HepG2 (cell line): ENCODE measurements around the gene WDFY1. TPM values are rescaled to one million over a fixed set of nuclear protein-coding genes. Genes with fewer than 3 reads are reported as not detected.

Experiments used
- ATAC-seq: fragments of 200-7000 bp; cut with Tn5 transposase; 3 replicates; pipeline ENCODE4 v1.9.1; 2020; ENCODE audit warnings: mild to moderate bottlenecking, moderate library complexity
- BruUV-seq: library from RNA; stranded (reverse); fragments of 400-500 nt; replicated peaks from 2 replicates; lab custom pipeline; 2021; lab: Mats Ljungman, UMichigan
- CTCF ChIA-PET: fragments of 300-600 bp; formaldehyde crosslinking; extraction: SDS; loops from one replicate; lab custom pipeline; 2021; ENCODE audit warnings: low total read pairs, inconsistent platforms, low intra/inter-chr PET ratio; lab: Yijun Ruan, JAX
- POLR2A ChIA-PET: fragments of 350-600 bp; sonication (Branson Sonifier 250); formaldehyde crosslinking; loops from one replicate; lab custom pipeline; 2020; ENCODE audit warnings: antibody characterized with exemption, inconsistent platforms; lab: Yijun Ruan, JAX
- DNase-seq: peaks from one replicate; pipeline ENCODE4 v3.0.0-alpha.2; 2015; ENCODE audit warnings: low spot score
- FAIRE-seq: peaks from 3 replicates; lab custom pipeline; 2011; peaks lifted over from hg19 to GRCh38; lab: Jason Lieb, UNC
- H2AFZ ChIP-seq: one replicate; pipeline ENCODE4 v1.6.1; 2011; ENCODE audit warnings: low read length, inconsistent platforms
- H3K27ac ChIP-seq: fragments of 300-600 bp; 3 replicates; pipeline ENCODE4 v1.8.0; 2011; ENCODE audit warnings: mixed run types, mild to moderate bottlenecking, mixed read lengths, low read length, inconsistent platforms; ENCODE audit not compliant: insufficient read depth; ENCODE audit errors: extremely low read length
- H3K27me3 ChIP-seq, 2 experiments: fragments of 200-600 bp in 1 of 2; 2 replicates in 1 of 2; 3 replicates in 1 of 2; pipeline versions ENCODE4 v1.6.0 to v1.8.0; 2011; ENCODE audit warnings: low read length in 2 of 2, mild to moderate bottlenecking in 2 of 2, moderate library complexity in 2 of 2, inconsistent platforms in 1 of 2; ENCODE audit not compliant: insufficient read depth in 2 of 2, control insufficient read depth in 1 of 2
- H3K36me3 ChIP-seq, 2 experiments: fragments of 200-600 bp in 1 of 2; replicated peaks in 1 of 2; 2 replicates in 1 of 2; 3 replicates in 1 of 2; pipeline versions ENCODE4 v1.5.1 to v1.8.0; 2011; ENCODE audit warnings: low read length in 2 of 2, inconsistent platforms in 1 of 2; ENCODE audit not compliant: insufficient read depth in 2 of 2, control insufficient read depth in 1 of 2
- H3K4me1 ChIP-seq: 2 replicates; pipeline ENCODE4 v1.5.1; 2012; ENCODE audit warnings: low read length, inconsistent platforms; ENCODE audit not compliant: insufficient read depth
- H3K4me2 ChIP-seq: 2 replicates; pipeline ENCODE4 v1.6.0; 2011; ENCODE audit warnings: low read depth, low read length, inconsistent platforms
- H3K4me3 ChIP-seq, 3 experiments: fragments of 200-600 bp in 1 of 3; sonication (generic), shearing (Covaris generic) in 1 of 3; replicated peaks in 1 of 3; 2 replicates each; pipeline ENCODE4 v1.5.1; 2011 to 2016; ENCODE audit warnings: low read length in 3 of 3, inconsistent platforms in 2 of 3, low read depth in 2 of 3, mild to moderate bottlenecking in 2 of 3, control low read depth in 1 of 3, mixed read lengths in 1 of 3; ENCODE audit not compliant: insufficient read depth in 1 of 3
- H3K79me2 ChIP-seq: one replicate; pipeline ENCODE4 v1.6.1; 2011; ENCODE audit warnings: low read length, inconsistent platforms; ENCODE audit not compliant: insufficient read depth
- H3K9ac ChIP-seq: 2 replicates; pipeline ENCODE4 v1.6.0; 2011; ENCODE audit warnings: mild to moderate bottlenecking, low read depth, low read length, inconsistent platforms; ENCODE audit not compliant: insufficient read depth
- H3K9me3 ChIP-seq: 2 replicates; pipeline ENCODE4 v1.5.1; 2012; ENCODE audit warnings: mild to moderate bottlenecking, low read length
- H4K20me1 ChIP-seq: 2 replicates; pipeline ENCODE4 v1.6.0; 2011; ENCODE audit warnings: inconsistent platforms, mild to moderate bottlenecking, low read length, moderate library complexity; ENCODE audit not compliant: insufficient read depth
- DR1 ChIP-seq: sonication (generic); formaldehyde crosslinking; IDR thresholded peaks from 2 replicates; pipeline ENCODE4 v1.8.0; 2021; ENCODE audit warnings: mild to moderate bottlenecking, missing genetic modification reagents, inconsistent platforms
- E2F2 ChIP-seq: sonication (generic); formaldehyde crosslinking; IDR thresholded peaks from 2 replicates; pipeline ENCODE4 v1.4.0; 2020; ENCODE audit warnings: missing genetic modification reagents, borderline replicate concordance
- ZHX2 ChIP-seq, 2 experiments: sonication (generic) in 1 of 2; formaldehyde crosslinking in 1 of 2; IDR thresholded peaks; 2 replicates each; pipeline versions ENCODE4 v1.6.1 to v1.9.0; 2014 to 2022; ENCODE audit warnings: antibody characterized with exemption in 1 of 2, borderline replicate concordance in 1 of 2, inconsistent platforms in 1 of 2, low read depth in 1 of 2, missing genetic modification reagents in 1 of 2
- ZNF761 ChIP-seq: sonication (generic); formaldehyde crosslinking; conservative IDR thresholded peaks from 2 replicates; pipeline ENCODE4 v1.4.0; 2020; ENCODE audit warnings: mild to moderate bottlenecking, missing genetic modification reagents
- WGBS: methylation state at CpG from one replicate; pipeline ENCODE4 v1.1.6; 2017; ENCODE audit warnings: low lambda C conversion rate; 5-methylcytosine and 5-hydroxymethylcytosine counted together
- in situ Hi-C: cut with HindIII; loops from 2 replicates; pipeline ENCODE4 v1.10.0; 2017; ENCODE audit warnings: low pct_unique_long_range_greater_than_20kb; ENCODE audit not compliant: extremely low pct_ligation_motif_present
- intact Hi-C: fragments of 100-400 bp; cut with micrococcal nuclease; formaldehyde crosslinking; loops from one replicate; pipeline ENCODE4 v1.10.0; 2022; ENCODE audit not compliant: unreplicated experiment
- polyA plus RNA-seq, 8 experiments: library from polyadenylated mRNA; depleted of rRNA in 3 of 8; stranded (reverse) in 7 of 8; unstranded in 1 of 8; fragments of >200 nt; fragmentation: Illumina TruSeq in 4 of 8; extraction: Trizol in 4 of 8; gene quantifications; 2 replicates each; pipeline versions ENCODE4 v1.2.1 to v1.2.3, GENCODE V29; 2011 to 2016; ENCODE audit warnings: low read depth in 4 of 8, missing spikeins in 1 of 8, mixed read lengths in 1 of 8; ENCODE audit not compliant: insufficient read depth in 1 of 8
- total RNA-seq, 5 experiments: library from RNA; depleted of rRNA; stranded (reverse); fragments of >200 nt; fragmentation: Illumina TruSeq; extraction: Trizol; gene quantifications; 2 replicates each; pipeline ENCODE4 v1.2.3, GENCODE V29; 2016; ENCODE audit warnings: low read depth in 1 of 5

Gene WDFY1
- total and polyA plus RNA-seq, 2 of the 13 experiments (the other 11 are each of a cell fraction or from before 2014, with no cell fraction given), result 77.0 to 78.4 TPM

- no peak for FAIRE-seq
- intact Hi-C loops (no loop called here), in situ Hi-C loops (no loop called here)
- H3K9me3 ChIP-seq, result no peaks in the 10 kb centered on the region
- H3K4me3 ChIP-seq, result no peak overlapping the region
- WGBS, result 90% methylated on average over 5 of the region's 5 CpGs
- H3K9ac ChIP-seq, result no peak overlapping the region
- DNase-seq, result peak; percentile 36
- ATAC-seq, result no peak
- H3K79me2 ChIP-seq, result no peaks in the 10 kb centered on the region
- H3K36me3 ChIP-seq, result no peaks in the 10 kb centered on the region
- no peak for TF ChIP-seq ZHX2 (IDR thresholded peaks at IDR 0.05; ENCODE audit: low read depth)
- no peak for TF ChIP-seq ZHX2 (CRISPR knock-in tag; IDR thresholded peaks at IDR 0.05; ENCODE audit: borderline replicate concordance)
- TF ChIP-seq E2F2 (CRISPR knock-in tag), result no peak
- no peak for TF ChIP-seq ZNF761 (CRISPR knock-in tag)
- no peak for TF ChIP-seq DR1
- peaks cover 41% of the 10 kb centered on the region for H3K4me1 ChIP-seq
- ChIA-PET CTCF (no interaction called here), POLR2A (no interaction called here)
- H3K27ac ChIP-seq, result no peak overlapping the region
- H2AFZ ChIP-seq, result no peak overlapping the region
- H4K20me1 ChIP-seq, result no peaks in the 10 kb centered on the region
- BruUV-seq, result no TSS peak
- H3K27me3 ChIP-seq, result no peaks in the 10 kb centered on the region
- no peak overlapping the region for H3K4me2 ChIP-seq
Measured at GRCh38 chr2:223855426-223855825, 89.7 kb downstream of the WDFY1 start.
